Adrenal gland (tissue), 5 donors: ENCODE measurements around the gene NIF3L1.

Experiments
- CTCF ChIP-seq, 6 experiments: fragments of 450-650 bp in 4 of 6; fragments of 200-600 bp in 2 of 6; sonication (generic) in 1 of 6; IDR thresholded peaks; 1 replicate in 5 of 6; 2 replicates in 1 of 6; pipeline versions ENCODE4 v1.5.1 to v1.8.0; 2016 to 2021; ENCODE audit warnings: antibody characterized with exemption in 6 of 6, mild to moderate bottlenecking in 2 of 6, moderate library complexity in 1 of 6
- POLR2A ChIP-seq, 2 donors: fragments of 450-650 bp; IDR thresholded peaks; one replicate each; pipeline ENCODE4 v1.6.1; 2017; ENCODE audit warnings: antibody characterized with exemption in 2 of 2, mild to moderate bottlenecking in 2 of 2, moderate library complexity in 1 of 2
- donor health status: DM: no; HTN: no; CAD: no.

DNA sequence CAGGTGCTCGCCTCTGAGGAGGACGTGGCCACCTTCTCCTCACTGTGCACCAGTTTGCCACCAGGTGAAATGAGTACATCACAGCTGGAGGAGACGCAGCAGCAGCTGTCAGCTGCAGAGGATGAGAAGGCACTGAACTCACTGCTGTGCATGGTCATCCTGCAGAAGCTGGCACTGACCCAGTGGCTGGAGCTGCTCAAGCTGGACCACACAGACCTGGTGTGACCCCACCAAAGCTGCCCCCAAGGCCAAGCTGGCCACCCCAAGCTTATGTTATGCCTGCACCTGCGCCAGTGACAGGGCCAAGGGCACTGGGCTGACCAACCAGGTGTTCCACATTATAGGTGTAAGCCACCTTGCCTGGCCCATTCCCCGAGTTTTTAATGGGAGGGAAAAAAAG is 44.0 kb upstream of the NIF3L1 start:
- TF ChIP-seq POLR2A (IDR thresholded peaks at IDR 0.05) (no peak), CTCF (IDR thresholded peaks at IDR 0.05) (no peak)
